Measurements from ENCODE around the gene NEUROG1. TPM values are rescaled to one million over a fixed set of nuclear protein-coding genes. Genes with fewer than 3 reads are reported as not detected.
A peak's percentile ranks its signal among the peaks of the same experiment; 100 is the strongest.

The NEUROG1 gene
- total RNA-seq, 1 donor from 2014 or later, result not detected

GRCh38 chr5:135487839-135488514 is 47.8 kb downstream of the NEUROG1 start:
- no peak for DNase-seq
- no peak for ATAC-seq (ENCODE audit: poor library complexity)
- intact Hi-C loops (cut with DNase I), result no loop called here

GRCh38 chr5:135487037-135487395 is 48.7 kb downstream of the NEUROG1 start:
- intact Hi-C loops (cut with DNase I), result no loop called here
- DNase-seq (no peak), ATAC-seq (ENCODE audit: poor library complexity) (no peak)

GRCh38 chr5:135486131-135487036 is 49.4 kb downstream of the NEUROG1 start:
- DNase-seq (no peak), ATAC-seq (ENCODE audit: poor library complexity) (peak; percentile 13)
- intact Hi-C loops (cut with DNase I), result no loop called here

- no peak for ATAC-seq (ENCODE audit: poor library complexity)
- no peak for DNase-seq
- intact Hi-C loops (cut with DNase I), result no loop called here
Observed at GRCh38 chr5:135484674-135485086, 51.1 kb downstream of the NEUROG1 start.

Other genes starting within 250 kb of the NEUROG1 start
- 102 TPM for gene MACROH2A1, start 136.7 kb downstream of the NEUROG1 start, total RNA-seq
- gene DCANP1, start 88.6 kb downstream of the NEUROG1 start, total RNA-seq, result not detected
- gene TIFAB, start 83.6 kb downstream of the NEUROG1 start, total RNA-seq, result not detected
- 1.3 TPM for gene CXCL14, start 43.0 kb upstream of the NEUROG1 start, total RNA-seq